Measurements from ENCODE around the gene DNAH6.

Gene DNAH6

DNA sequence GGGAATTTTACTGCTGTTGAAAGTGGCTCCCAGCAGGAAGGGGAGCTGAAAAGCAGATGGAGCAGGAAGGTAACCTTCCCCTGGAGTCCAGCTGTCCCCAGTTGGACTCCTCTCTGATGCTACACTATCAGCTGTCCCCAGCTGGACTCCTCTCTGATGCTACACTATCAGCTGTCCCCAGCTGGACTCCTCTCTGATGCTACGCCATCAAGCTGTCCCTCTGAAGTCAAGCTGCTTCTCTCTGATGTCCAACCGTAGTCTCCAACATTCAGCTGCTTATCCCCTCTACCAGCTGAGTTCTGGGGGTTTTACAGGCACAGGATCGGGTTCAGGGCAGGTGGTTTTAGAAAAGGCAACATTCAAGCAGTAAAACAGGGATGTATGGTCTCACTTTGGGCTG lies 37.4 kb upstream of the DNAH6 start:
- Histone ChIP-seq H3K4me3 (ENCODE audit: low read depth in 1 of 2, low read length in 2 of 2) (no peak overlapping the region), H3K27me3 (ENCODE audit: insufficient read depth, low read length, poor library complexity) (no peaks in the 10 kb centered on the region), H3K9ac (ENCODE audit: low read depth, low read length) (no peak overlapping the region), H3K4me2 (ENCODE audit: insufficient read depth, low read length) (no peak overlapping the region), H3K36me3 (ENCODE audit: insufficient read depth, low read length) (no peaks in the 10 kb centered on the region), H3K9me3 (ENCODE audit: insufficient read depth, low read length, severe bottlenecking) (peaks cover 12% of the 10 kb centered on the region), H2AFZ (ENCODE audit: low read depth, low read length) (no peak overlapping the region), H3K4me1 (ENCODE audit: insufficient read depth, low read length) (no peaks in the 10 kb centered on the region), H3K27ac (ENCODE audit: low read length) (no peak overlapping the region), H4K20me1 (ENCODE audit: insufficient read depth, low read length) (no peaks in the 10 kb centered on the region), H3K79me2 (ENCODE audit: insufficient read depth, low read length) (no peaks in the 10 kb centered on the region)
- TF ChIP-seq EZH2 (IDR thresholded peaks at IDR 0.05; ENCODE audit: borderline replicate concordance, low read depth, low read length, severe bottlenecking), result no peak
- TF ChIP-seq, protein P1, sequence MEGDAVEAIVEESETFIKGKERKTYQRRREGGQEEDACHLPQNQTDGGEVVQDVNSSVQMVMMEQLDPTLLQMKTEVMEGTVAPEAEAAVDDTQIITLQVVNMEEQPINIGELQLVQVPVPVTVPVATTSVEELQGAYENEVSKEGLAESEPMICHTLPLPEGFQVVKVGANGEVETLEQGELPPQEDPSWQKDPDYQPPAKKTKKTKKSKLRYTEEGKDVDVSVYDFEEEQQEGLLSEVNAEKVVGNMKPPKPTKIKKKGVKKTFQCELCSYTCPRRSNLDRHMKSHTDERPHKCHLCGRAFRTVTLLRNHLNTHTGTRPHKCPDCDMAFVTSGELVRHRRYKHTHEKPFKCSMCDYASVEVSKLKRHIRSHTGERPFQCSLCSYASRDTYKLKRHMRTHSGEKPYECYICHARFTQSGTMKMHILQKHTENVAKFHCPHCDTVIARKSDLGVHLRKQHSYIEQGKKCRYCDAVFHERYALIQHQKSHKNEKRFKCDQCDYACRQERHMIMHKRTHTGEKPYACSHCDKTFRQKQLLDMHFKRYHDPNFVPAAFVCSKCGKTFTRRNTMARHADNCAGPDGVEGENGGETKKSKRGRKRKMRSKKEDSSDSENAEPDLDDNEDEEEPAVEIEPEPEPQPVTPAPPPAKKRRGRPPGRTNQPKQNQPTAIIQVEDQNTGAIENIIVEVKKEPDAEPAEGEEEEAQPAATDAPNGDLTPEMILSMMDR (IDR thresholded peaks at IDR 0.05; ENCODE audit: borderline replicate concordance, extremely low read depth, low read length, poor library complexity, severe bottlenecking), result no peak
- ATAC-seq (ENCODE audit: insufficient read depth, low read depth) (no peak), DNase-seq (no peak)

DNA sequence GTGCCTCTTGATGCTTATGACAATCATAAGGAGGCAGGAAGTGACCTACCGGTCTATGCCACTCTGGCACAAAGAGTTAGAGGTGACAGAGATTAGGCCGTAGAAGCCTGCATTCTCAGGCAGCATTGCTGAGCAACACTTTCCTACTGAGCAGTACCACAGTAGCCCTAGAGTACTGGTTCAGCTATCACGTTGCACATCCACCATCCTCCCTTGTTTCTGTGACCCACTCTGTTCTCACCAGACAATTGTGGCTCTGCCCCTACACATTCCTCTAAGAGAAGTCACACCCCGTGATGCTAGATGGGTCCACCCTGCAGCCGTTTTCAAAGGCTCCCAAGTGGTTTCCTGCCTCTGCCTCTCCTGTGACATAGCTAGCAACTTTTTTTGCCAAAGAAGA lies 34.6 kb upstream of the DNAH6 start:
- ATAC-seq (ENCODE audit: insufficient read depth, low read depth), result no peak
- Histone ChIP-seq H3K4me2 (ENCODE audit: insufficient read depth, low read length) (no peak overlapping the region), H3K4me1 (ENCODE audit: insufficient read depth, low read length) (no peaks in the 10 kb centered on the region), H3K9me3 (ENCODE audit: insufficient read depth, low read length, severe bottlenecking) (peaks cover 12% of the 10 kb centered on the region), H3K36me3 (ENCODE audit: insufficient read depth, low read length) (no peaks in the 10 kb centered on the region), H3K27ac (ENCODE audit: low read length) (no peak overlapping the region), H3K27me3 (ENCODE audit: insufficient read depth, low read length, poor library complexity) (no peaks in the 10 kb centered on the region), H2AFZ (ENCODE audit: low read depth, low read length) (no peak overlapping the region), H4K20me1 (ENCODE audit: insufficient read depth, low read length) (no peaks in the 10 kb centered on the region), H3K79me2 (ENCODE audit: insufficient read depth, low read length) (no peaks in the 10 kb centered on the region), H3K9ac (ENCODE audit: low read depth, low read length) (no peak overlapping the region), H3K4me3 (ENCODE audit: low read depth in 1 of 2, low read length in 2 of 2) (no peak overlapping the region)
- TF ChIP-seq EZH2 (IDR thresholded peaks at IDR 0.05; ENCODE audit: borderline replicate concordance, low read depth, low read length, severe bottlenecking), result no peak
- TF ChIP-seq, protein P1 (IDR thresholded peaks at IDR 0.05; ENCODE audit: borderline replicate concordance, extremely low read depth, low read length, poor library complexity, severe bottlenecking), result no peak
- no peak for DNase-seq

GRCh38 chr2:84482603-84483002 lies 33.7 kb upstream of the DNAH6 start:
- Histone ChIP-seq H3K27ac (ENCODE audit: low read length) (no peak overlapping the region), H4K20me1 (ENCODE audit: insufficient read depth, low read length) (no peaks in the 10 kb centered on the region), H3K79me2 (ENCODE audit: insufficient read depth, low read length) (no peaks in the 10 kb centered on the region), H3K36me3 (ENCODE audit: insufficient read depth, low read length) (no peaks in the 10 kb centered on the region), H3K4me2 (ENCODE audit: insufficient read depth, low read length) (no peak overlapping the region), H3K4me1 (ENCODE audit: insufficient read depth, low read length) (no peaks in the 10 kb centered on the region), H3K27me3 (ENCODE audit: insufficient read depth, low read length, poor library complexity) (peaks cover 5% of the 10 kb centered on the region), H3K9ac (ENCODE audit: low read depth, low read length) (no peak overlapping the region), H3K4me3 (ENCODE audit: low read depth in 1 of 2, low read length in 2 of 2) (no peak overlapping the region), H2AFZ (ENCODE audit: low read depth, low read length) (no peak overlapping the region), H3K9me3 (ENCODE audit: insufficient read depth, low read length, severe bottlenecking) (peaks cover 7% of the 10 kb centered on the region)
- no peak for DNase-seq
- TF ChIP-seq EZH2 (IDR thresholded peaks at IDR 0.05; ENCODE audit: borderline replicate concordance, low read depth, low read length, severe bottlenecking), result no peak
- TF ChIP-seq, protein P1 (IDR thresholded peaks at IDR 0.05; ENCODE audit: borderline replicate concordance, extremely low read depth, low read length, poor library complexity, severe bottlenecking), result no peak
- ATAC-seq (ENCODE audit: insufficient read depth, low read depth), result no peak

DNA sequence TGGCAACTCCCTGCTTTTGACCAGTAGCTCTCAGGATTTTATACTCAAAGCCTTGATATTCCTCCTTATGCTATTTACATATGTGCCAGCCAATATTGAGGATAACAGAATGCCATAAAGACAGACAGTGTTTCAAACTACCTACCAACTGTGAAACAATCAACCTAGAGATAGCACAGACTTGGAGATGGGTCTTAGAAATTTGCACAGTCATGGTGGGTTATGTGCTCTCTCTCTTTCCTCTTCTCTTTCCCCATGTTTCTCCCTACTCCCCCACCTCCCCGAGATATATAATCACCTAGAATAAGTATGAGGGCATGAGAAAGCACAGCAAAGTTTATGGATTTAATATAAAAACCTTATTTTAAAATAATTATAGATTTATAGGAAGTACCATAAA lies 33.0 kb upstream of the DNAH6 start:
- Histone ChIP-seq H3K27ac (ENCODE audit: low read length) (no peak overlapping the region), H3K9me3 (ENCODE audit: insufficient read depth, low read length, severe bottlenecking) (peaks cover under 1% of the 10 kb centered on the region), H4K20me1 (ENCODE audit: insufficient read depth, low read length) (no peaks in the 10 kb centered on the region), H2AFZ (ENCODE audit: low read depth, low read length) (no peak overlapping the region), H3K4me1 (ENCODE audit: insufficient read depth, low read length) (no peaks in the 10 kb centered on the region), H3K27me3 (ENCODE audit: insufficient read depth, low read length, poor library complexity) (peaks cover 7% of the 10 kb centered on the region), H3K9ac (ENCODE audit: low read depth, low read length) (no peak overlapping the region), H3K79me2 (ENCODE audit: insufficient read depth, low read length) (no peaks in the 10 kb centered on the region), H3K4me2 (ENCODE audit: insufficient read depth, low read length) (no peak overlapping the region), H3K4me3 (ENCODE audit: low read depth in 1 of 2, low read length in 2 of 2) (no peak overlapping the region), H3K36me3 (ENCODE audit: insufficient read depth, low read length) (no peaks in the 10 kb centered on the region)
- TF ChIP-seq, protein P1 (IDR thresholded peaks at IDR 0.05; ENCODE audit: borderline replicate concordance, extremely low read depth, low read length, poor library complexity, severe bottlenecking), result no peak
- no peak for TF ChIP-seq EZH2 (IDR thresholded peaks at IDR 0.05; ENCODE audit: borderline replicate concordance, low read depth, low read length, severe bottlenecking)
- no peak for DNase-seq
- no peak for ATAC-seq (ENCODE audit: insufficient read depth, low read depth)

Data from DND-41 (cell line).